GM12873 (cell line): Measurements from ENCODE around the gene MEIS2.

Source experiments
- CTCF ChIP-seq: IDR thresholded peaks from 2 replicates; pipeline ENCODE4 v1.5.1; 2012; ENCODE audit warnings: low read depth, mild to moderate bottlenecking, moderate library complexity, low read length, control low read depth; ENCODE audit not compliant: insufficient read depth; ENCODE audit errors: missing control alignments

MEIS2 gene

GRCh38 chr15:36978625-36979024 lies 121.7 kb downstream of the MEIS2 start:
- no peak for TF ChIP-seq CTCF

- no peak for TF ChIP-seq CTCF
These were observed 122.2 kb downstream of the MEIS2 start for GRCh38 chr15:36978126-36978525.

GRCh38 chr15:36977659-36978058 lies 122.7 kb downstream of the MEIS2 start:
- no peak for TF ChIP-seq CTCF

- no peak for TF ChIP-seq CTCF
These were observed 127.6 kb downstream of the MEIS2 start for GRCh38 chr15:36972704-36973103.

GRCh38 chr15:36970522-36970921 lies 129.8 kb downstream of the MEIS2 start:
- no peak for TF ChIP-seq CTCF

- TF ChIP-seq CTCF: no peak
These were observed 132.4 kb downstream of the MEIS2 start for GRCh38 chr15:36967929-36968328.

- TF ChIP-seq CTCF: no peak
These were observed 133.6 kb downstream of the MEIS2 start for GRCh38 chr15:36966708-36967107.
